ENCODE measurements around the gene NPTN.

DNA sequence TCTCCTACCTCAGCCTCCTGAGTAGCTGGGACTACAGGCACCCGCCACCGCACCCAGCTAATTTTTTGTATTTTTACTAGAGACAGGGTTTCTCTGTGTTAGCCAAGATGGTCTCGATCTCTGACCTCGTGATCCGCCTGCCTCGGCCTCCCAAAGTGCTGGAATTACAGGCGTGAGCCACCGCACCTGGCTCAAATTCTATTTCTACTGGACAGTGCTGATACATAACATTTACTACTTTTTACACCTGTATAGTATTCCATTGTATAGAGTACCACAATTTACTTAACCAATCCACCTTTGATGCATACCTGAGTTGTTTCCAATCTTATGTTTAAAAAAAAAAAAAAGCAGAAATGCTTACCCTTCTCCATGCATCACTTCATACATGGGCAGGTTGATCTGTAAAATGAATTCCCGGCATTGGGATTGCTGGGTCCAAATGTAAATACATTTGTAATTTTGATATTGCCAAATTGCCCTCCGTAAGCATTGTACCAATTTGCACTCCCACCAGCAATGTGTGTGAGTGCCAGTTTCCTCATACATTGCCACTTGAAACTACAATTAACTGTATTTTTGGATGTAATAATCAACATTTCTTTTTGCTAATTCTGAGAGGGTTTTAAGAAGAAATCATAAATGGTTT, 94.5 kb downstream of the NPTN start:
- TF ChIP-seq ZNF724P (CRISPR knock-in tag; IDR thresholded peaks at IDR 0.05; ENCODE audit: borderline replicate concordance): no peak
- TF ChIP-seq ZNF407 (CRISPR knock-in tag; IDR thresholded peaks at IDR 0.05; ENCODE audit: not compliant biosample characterization): no peak
- TF ChIP-seq FOXK2 (IDR thresholded peaks at IDR 0.05): no peak
- no peak for TF ChIP-seq SUZ12 (IDR thresholded peaks at IDR 0.05; ENCODE audit: low read depth, low read length)
- TF ChIP-seq RFX5 (IDR thresholded peaks at IDR 0.05; ENCODE audit: low read depth, low read length): no peak
- TF ChIP-seq SMAD9 (CRISPR knock-in tag; IDR thresholded peaks at IDR 0.05): no peak
- no peak for TF ChIP-seq NONO (IDR thresholded peaks at IDR 0.05)
- no peak for TF ChIP-seq NONO (CRISPR knock-in tag; conservative IDR thresholded peaks at IDR 0.05)

Measured in HepG2 (cell line).